Panc1 (cell line): ENCODE results near the gene CMTR2. TPM values are rescaled to one million over a fixed set of nuclear protein-coding genes. Genes with fewer than 3 reads are reported as not detected.

Experiments
- ATAC-seq: fragments of 200-7000 bp; cut with Tn5 transposase; 2 replicates; pipeline ENCODE4 v1.9.1; 2020; ENCODE audit warnings: mild to moderate bottlenecking, moderate library complexity
- BruUV-seq: library from RNA; stranded (reverse); fragments of 400-500 nt; replicated peaks from 2 replicates; lab custom pipeline; 2021; lab: Mats Ljungman, UMichigan
- CTCF ChIA-PET: fragments of 300-600 bp; sonication (Branson Sonifier 250); formaldehyde crosslinking; loops from one replicate; lab custom pipeline; 2022; ENCODE audit warnings: antibody characterized with exemption; lab: Charles Lee
- POLR2A ChIA-PET: fragments of 300-600 bp; sonication (Branson Sonifier 250); formaldehyde crosslinking; loops from one replicate; lab custom pipeline; 2022; ENCODE audit warnings: antibody characterized with exemption; lab: Charles Lee
- DNase-seq: peaks from one replicate; pipeline ENCODE4 v3.0.0-alpha.2; 2010; ENCODE audit warnings: low read depth, low spot score
- H3K27ac ChIP-seq: 2 replicates; pipeline ENCODE4 v1.5.1; 2011; ENCODE audit warnings: mild to moderate bottlenecking, low read length, inconsistent platforms
- H3K27me3 ChIP-seq: fragments of 200-500 bp; sonication (Bioruptor generic); 2 replicates; pipeline ENCODE4 v1.6.0; 2014; ENCODE audit warnings: low read length, inconsistent platforms; ENCODE audit not compliant: control insufficient read depth, insufficient read depth
- H3K36me3 ChIP-seq: fragments of 200-500 bp; sonication (Bioruptor generic); 2 replicates; pipeline ENCODE4 v1.5.1; 2014; ENCODE audit warnings: inconsistent platforms, mild to moderate bottlenecking, low read length, moderate library complexity; ENCODE audit not compliant: control insufficient read depth, insufficient read depth
- H3K4me1 ChIP-seq: 2 replicates; pipeline ENCODE4 v1.5.1; 2011; ENCODE audit warnings: inconsistent platforms, mild to moderate bottlenecking, low read length, moderate library complexity; ENCODE audit not compliant: control insufficient read depth, insufficient read depth
- H3K4me3 ChIP-seq, 2 experiments: 2 replicates each; pipeline ENCODE4 v1.5.1; 2011 to 2012; ENCODE audit warnings: low read depth in 2 of 2, low read length in 2 of 2, mild to moderate bottlenecking in 2 of 2, inconsistent platforms in 1 of 2, moderate library complexity in 1 of 2
- H3K9me3 ChIP-seq: fragments of 200-500 bp; sonication (Bioruptor generic); 2 replicates; pipeline ENCODE4 v1.5.1; 2014; ENCODE audit warnings: low read depth, mild to moderate bottlenecking, inconsistent platforms, low read length, moderate library complexity; ENCODE audit not compliant: control insufficient read depth, insufficient read depth
- POLR2AphosphoS5 ChIP-seq: IDR thresholded peaks from 2 replicates; pipeline ENCODE4 v1.6.1; 2012; ENCODE audit warnings: mild to moderate bottlenecking, low read depth, low read length, moderate library complexity
- SIN3A ChIP-seq: IDR thresholded peaks from 2 replicates; pipeline ENCODE4 v1.6.1; 2012; ENCODE audit warnings: low read depth, mild to moderate bottlenecking, low read length, moderate library complexity, borderline replicate concordance; ENCODE audit not compliant: insufficient read depth
- TCF7L2 ChIP-seq: IDR thresholded peaks from 2 replicates; pipeline ENCODE4 v1.6.1; 2011; ENCODE audit warnings: mild to moderate bottlenecking, low read depth, low read length, inconsistent platforms
- in situ Hi-C: cut with HindIII; loops from 2 replicates; pipeline ENCODE4 v1.10.0; 2016; ENCODE audit warnings: low sequenced_read_pairs, low pct_unique_long_range_greater_than_20kb
- intact Hi-C: fragments of 100-400 bp; cut with micrococcal nuclease; formaldehyde crosslinking; loops from one replicate; pipeline ENCODE4 v1.10.0; 2022; ENCODE audit not compliant: unreplicated experiment
- total RNA-seq: library from RNA; stranded (reverse); gene quantifications from one replicate; pipeline ENCODE4 v1.2.1, GENCODE V29; 2021; ENCODE audit not compliant: unreplicated experiment
- TF ChIP-seq, protein P1 (sequence below): fragments of 450-650 bp; IDR thresholded peaks from 2 replicates; pipeline ENCODE4 v1.5.1; 2017; ENCODE audit warnings: mild to moderate bottlenecking
- TF ChIP-seq, protein P2 (sequence below), 2 experiments: IDR thresholded peaks; 2 replicates each; pipeline ENCODE4 v1.6.1; 2011 to 2012; ENCODE audit warnings: low read depth in 2 of 2, control low read depth in 1 of 2, low read length in 1 of 2, mild to moderate bottlenecking in 1 of 2, moderate library complexity in 1 of 2; ENCODE audit not compliant: insufficient read depth in 1 of 2

Gene CMTR2
- total RNA-seq, 1 experiment from 2014 or later = 12.5 TPM

DNA sequence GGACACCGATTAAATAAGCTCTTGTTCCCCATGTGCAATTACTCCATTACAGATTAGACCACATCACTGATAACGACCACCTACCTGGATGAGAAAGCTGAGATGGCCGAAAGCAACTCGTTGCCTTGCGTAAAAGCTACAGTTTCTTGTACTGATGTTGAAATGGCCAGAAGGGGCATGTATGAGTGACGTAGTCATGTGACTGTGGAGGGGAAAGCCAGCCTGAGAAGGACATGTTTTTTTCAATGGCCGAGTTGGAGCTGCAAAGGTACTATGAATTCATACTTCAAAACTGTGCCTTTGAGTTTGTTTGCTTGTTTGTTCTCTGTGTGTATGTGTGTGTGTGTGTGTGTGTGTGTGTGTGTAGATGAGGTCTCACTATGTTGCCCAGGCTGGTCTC is 41.7 kb downstream of the CMTR2 start:
- in situ Hi-C loops = no loop called here
- no peaks in the 10 kb centered on the region for H3K27me3 ChIP-seq
- TF ChIP-seq, protein P1, sequence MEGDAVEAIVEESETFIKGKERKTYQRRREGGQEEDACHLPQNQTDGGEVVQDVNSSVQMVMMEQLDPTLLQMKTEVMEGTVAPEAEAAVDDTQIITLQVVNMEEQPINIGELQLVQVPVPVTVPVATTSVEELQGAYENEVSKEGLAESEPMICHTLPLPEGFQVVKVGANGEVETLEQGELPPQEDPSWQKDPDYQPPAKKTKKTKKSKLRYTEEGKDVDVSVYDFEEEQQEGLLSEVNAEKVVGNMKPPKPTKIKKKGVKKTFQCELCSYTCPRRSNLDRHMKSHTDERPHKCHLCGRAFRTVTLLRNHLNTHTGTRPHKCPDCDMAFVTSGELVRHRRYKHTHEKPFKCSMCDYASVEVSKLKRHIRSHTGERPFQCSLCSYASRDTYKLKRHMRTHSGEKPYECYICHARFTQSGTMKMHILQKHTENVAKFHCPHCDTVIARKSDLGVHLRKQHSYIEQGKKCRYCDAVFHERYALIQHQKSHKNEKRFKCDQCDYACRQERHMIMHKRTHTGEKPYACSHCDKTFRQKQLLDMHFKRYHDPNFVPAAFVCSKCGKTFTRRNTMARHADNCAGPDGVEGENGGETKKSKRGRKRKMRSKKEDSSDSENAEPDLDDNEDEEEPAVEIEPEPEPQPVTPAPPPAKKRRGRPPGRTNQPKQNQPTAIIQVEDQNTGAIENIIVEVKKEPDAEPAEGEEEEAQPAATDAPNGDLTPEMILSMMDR = no peak
- TF ChIP-seq TCF7L2 = no peak
- TF ChIP-seq SIN3A = no peak
- TF ChIP-seq, protein P2, sequence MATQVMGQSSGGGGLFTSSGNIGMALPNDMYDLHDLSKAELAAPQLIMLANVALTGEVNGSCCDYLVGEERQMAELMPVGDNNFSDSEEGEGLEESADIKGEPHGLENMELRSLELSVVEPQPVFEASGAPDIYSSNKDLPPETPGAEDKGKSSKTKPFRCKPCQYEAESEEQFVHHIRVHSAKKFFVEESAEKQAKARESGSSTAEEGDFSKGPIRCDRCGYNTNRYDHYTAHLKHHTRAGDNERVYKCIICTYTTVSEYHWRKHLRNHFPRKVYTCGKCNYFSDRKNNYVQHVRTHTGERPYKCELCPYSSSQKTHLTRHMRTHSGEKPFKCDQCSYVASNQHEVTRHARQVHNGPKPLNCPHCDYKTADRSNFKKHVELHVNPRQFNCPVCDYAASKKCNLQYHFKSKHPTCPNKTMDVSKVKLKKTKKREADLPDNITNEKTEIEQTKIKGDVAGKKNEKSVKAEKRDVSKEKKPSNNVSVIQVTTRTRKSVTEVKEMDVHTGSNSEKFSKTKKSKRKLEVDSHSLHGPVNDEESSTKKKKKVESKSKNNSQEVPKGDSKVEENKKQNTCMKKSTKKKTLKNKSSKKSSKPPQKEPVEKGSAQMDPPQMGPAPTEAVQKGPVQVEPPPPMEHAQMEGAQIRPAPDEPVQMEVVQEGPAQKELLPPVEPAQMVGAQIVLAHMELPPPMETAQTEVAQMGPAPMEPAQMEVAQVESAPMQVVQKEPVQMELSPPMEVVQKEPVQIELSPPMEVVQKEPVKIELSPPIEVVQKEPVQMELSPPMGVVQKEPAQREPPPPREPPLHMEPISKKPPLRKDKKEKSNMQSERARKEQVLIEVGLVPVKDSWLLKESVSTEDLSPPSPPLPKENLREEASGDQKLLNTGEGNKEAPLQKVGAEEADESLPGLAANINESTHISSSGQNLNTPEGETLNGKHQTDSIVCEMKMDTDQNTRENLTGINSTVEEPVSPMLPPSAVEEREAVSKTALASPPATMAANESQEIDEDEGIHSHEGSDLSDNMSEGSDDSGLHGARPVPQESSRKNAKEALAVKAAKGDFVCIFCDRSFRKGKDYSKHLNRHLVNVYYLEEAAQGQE (IDR thresholded peaks at IDR 0.05; ENCODE audit: insufficient read depth in 1 of 2, low read depth in 2 of 2, low read length in 1 of 2) = no peak
- no peak for TF ChIP-seq POLR2AphosphoS5
- no peak for ATAC-seq
- no TSS peak for BruUV-seq
- H3K27ac ChIP-seq = no peak overlapping the region
- CTCF ChIA-PET = no interaction called here
- no peak overlapping the region for H3K4me3 ChIP-seq
- H3K36me3 ChIP-seq = no peaks in the 10 kb centered on the region
- no peak for DNase-seq
- POLR2A ChIA-PET = no interaction called here
- no peaks in the 10 kb centered on the region for H3K4me1 ChIP-seq
- H3K9me3 ChIP-seq = no peaks in the 10 kb centered on the region
- intact Hi-C loops = no loop called here

DNA sequence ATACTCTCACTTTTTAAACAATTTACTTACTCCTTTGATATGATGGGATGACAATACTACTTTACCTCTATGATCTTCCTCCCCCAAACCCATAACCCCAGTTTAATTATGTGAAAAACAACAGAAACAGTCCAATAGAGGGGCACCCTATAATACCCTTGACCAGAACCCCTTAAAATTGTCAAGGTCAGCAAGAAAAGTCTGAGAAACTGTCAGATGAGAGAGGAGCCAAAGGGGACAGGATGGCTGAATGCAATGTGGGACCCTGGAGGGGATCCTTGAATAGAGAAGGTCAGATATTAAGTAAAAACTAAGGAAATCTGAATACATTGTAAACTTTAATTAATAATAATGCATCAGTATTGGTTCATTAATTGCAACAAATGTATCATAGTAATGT is 42.9 kb downstream of the CMTR2 start:
- intact Hi-C loops (no loop called here), in situ Hi-C loops (no loop called here)
- no peaks in the 10 kb centered on the region for H3K36me3 ChIP-seq
- H3K27me3 ChIP-seq = no peaks in the 10 kb centered on the region
- BruUV-seq = no TSS peak
- POLR2A ChIA-PET = no interaction called here
- H3K4me1 ChIP-seq = no peaks in the 10 kb centered on the region
- ATAC-seq = no peak
- no peak for DNase-seq
- TF ChIP-seq SIN3A (no peak), POLR2AphosphoS5 (no peak), TCF7L2 (no peak)
- TF ChIP-seq, protein P1 = no peak
- TF ChIP-seq, protein P2 (IDR thresholded peaks at IDR 0.05; ENCODE audit: insufficient read depth in 1 of 2, low read depth in 2 of 2, low read length in 1 of 2) = no peak
- H3K9me3 ChIP-seq = no peaks in the 10 kb centered on the region
- CTCF ChIA-PET = no interaction called here
- H3K27ac ChIP-seq = no peak overlapping the region
- H3K4me3 ChIP-seq = no peak overlapping the region
